B cell (primary cell): ENCODE results near the gene FAM222A. TPM values are rescaled to one million over a fixed set of nuclear protein-coding genes. Genes with fewer than 3 reads are reported as not detected.

Experiments used
- ATAC-seq: fragments of 200-7000 bp; cut with Tn5 transposase; one replicate; pipeline ENCODE4 v1.10.0; 2021; ENCODE audit warnings: low read depth, mild to moderate bottlenecking, moderate number of reproducible peaks, moderate library complexity
- CTCF ChIA-PET: fragments of 350-600 bp; sonication (Branson Sonifier 250); formaldehyde crosslinking; loops from one replicate; lab custom pipeline; 2021; ENCODE audit warnings: antibody characterized with exemption, inconsistent platforms; lab: Charles Lee
- POLR2A ChIA-PET: fragments of 350-600 bp; sonication (Branson Sonifier 250); formaldehyde crosslinking; loops from one replicate; lab custom pipeline; 2021; ENCODE audit warnings: antibody characterized with exemption; lab: Charles Lee
- DNase-seq: peaks from one replicate; pipeline ENCODE4 v3.0.0; 2013
- H2AFZ ChIP-seq: 2 replicates; pipeline ENCODE4 v1.6.1; 2012; ENCODE audit warnings: mild to moderate bottlenecking, low read depth, low read length; ENCODE audit not compliant: insufficient read depth, poor library complexity, severe bottlenecking
- H3K27ac ChIP-seq, 2 donors: 1 replicate in 1 of 2; 2 replicates in 1 of 2; pipeline ENCODE4 v1.5.1; 2012 to 2013; ENCODE audit warnings: low read length in 2 of 2, mild to moderate bottlenecking in 2 of 2, moderate library complexity in 1 of 2
- H3K27me3 ChIP-seq, 4 experiments: fragments of 200-600 bp in 1 of 4; sonication (generic) in 1 of 4; replicated peaks in 1 of 4; 1 replicate in 2 of 4; 2 replicates in 2 of 4; pipeline versions ENCODE4 v1.6.1 to v1.7.0; 2013 to 2016; ENCODE audit warnings: low read length in 3 of 4, mild to moderate bottlenecking in 2 of 4, mixed read lengths in 1 of 4, moderate library complexity in 1 of 4; ENCODE audit not compliant: insufficient read depth in 4 of 4, control insufficient read depth in 3 of 4; ENCODE audit errors: control extremely low read depth in 1 of 4
- H3K36me3 ChIP-seq, 2 experiments: replicated peaks in 1 of 2; 1 replicate in 1 of 2; 2 replicates in 1 of 2; pipeline versions ENCODE4 v1.6.1 to v1.7.1; 2013; ENCODE audit warnings: low read length in 1 of 2; ENCODE audit not compliant: insufficient read depth in 2 of 2, control insufficient read depth in 1 of 2; ENCODE audit errors: control extremely low read depth in 1 of 2, extremely low read depth in 1 of 2
- H3K4me1 ChIP-seq, 2 donors: fragments of 200-600 bp in 1 of 2; sonication (generic) in 1 of 2; 1 replicate in 1 of 2; 2 replicates in 1 of 2; pipeline versions ENCODE4 v1.5.1 to v1.6.1; 2013 to 2017; ENCODE audit warnings: low read length in 2 of 2; ENCODE audit not compliant: control insufficient read depth in 2 of 2, insufficient read depth in 2 of 2
- H3K4me2 ChIP-seq: replicated peaks from 2 replicates; pipeline ENCODE3; 2012; ENCODE audit warnings: mild to moderate bottlenecking, low read depth, low read length; ENCODE audit not compliant: poor library complexity, severe bottlenecking
- H3K4me3 ChIP-seq, 5 experiments: fragments of 200-600 bp in 1 of 5; sonication (generic) in 1 of 5; 1 replicate in 3 of 5; 2 replicates in 2 of 5; pipeline versions ENCODE4 v1.5.1 to v1.7.0; 2011 to 2016; ENCODE audit warnings: low read length in 4 of 5, mild to moderate bottlenecking in 4 of 5, low read depth in 2 of 5, control low read depth in 1 of 5, moderate library complexity in 1 of 5; ENCODE audit not compliant: insufficient read depth in 1 of 5; ENCODE audit errors: control extremely low read depth in 1 of 5, extremely low read depth in 1 of 5
- H3K79me2 ChIP-seq: fragments of 200-600 bp; sonication (generic); one replicate; pipeline ENCODE4 v1.6.0; 2016; ENCODE audit warnings: low read length; ENCODE audit not compliant: control insufficient read depth, insufficient read depth
- H3K9ac ChIP-seq: fragments of 200-600 bp; sonication (generic); 2 replicates; pipeline ENCODE4 v1.6.1; 2017; ENCODE audit warnings: mild to moderate bottlenecking, low read length, moderate library complexity
- H3K9me3 ChIP-seq, 3 donors: one replicate each; pipeline versions ENCODE4 v1.6.1 to v1.7.1; 2013; ENCODE audit warnings: low read length in 2 of 3; ENCODE audit not compliant: control insufficient read depth in 2 of 3, insufficient read depth in 1 of 3; ENCODE audit errors: control extremely low read depth in 1 of 3
- H4K20me1 ChIP-seq: 2 replicates; pipeline ENCODE4 v1.6.0; 2012; ENCODE audit warnings: mild to moderate bottlenecking, low read length; ENCODE audit not compliant: insufficient read depth, control insufficient read depth, poor library complexity, severe bottlenecking
- H3K27ac Mint-ChIP-seq: one replicate; pipeline ENCODE4 v1.8.0; 2021; ENCODE audit warnings: mixed read lengths
- H3K27me3 Mint-ChIP-seq: one replicate; pipeline ENCODE4 v1.8.0; 2021; ENCODE audit warnings: mixed read lengths
- H3K4me1 Mint-ChIP-seq: one replicate; pipeline ENCODE4 v1.8.0; 2021; ENCODE audit warnings: mixed read lengths
- H3K4me3 Mint-ChIP-seq: one replicate; pipeline ENCODE4 v1.8.0; 2021; ENCODE audit warnings: mixed read lengths
- H3K9me3 Mint-ChIP-seq: one replicate; pipeline ENCODE4 v1.8.0; 2022; ENCODE audit warnings: mixed read lengths; ENCODE audit not compliant: insufficient read depth
- CTCF ChIP-seq: fragments of 200-600 bp; IDR thresholded peaks from one replicate; pipeline ENCODE4 v1.8.0; 2022; ENCODE audit warnings: antibody characterized with exemption, mild to moderate bottlenecking
- EZH2 ChIP-seq: IDR thresholded peaks from 2 replicates; pipeline ENCODE4 v1.6.1; 2012; ENCODE audit warnings: borderline replicate concordance, low read depth, mild to moderate bottlenecking, moderate library complexity, low read length; ENCODE audit not compliant: insufficient read depth, poor library complexity, severe bottlenecking
- WGBS: methylation state at CpG from one replicate; pipeline ENCODE4 v1.1.5; 2013; ENCODE audit warnings: missing lambda C conversion rate; ENCODE audit not compliant: insufficient coverage; 5-methylcytosine and 5-hydroxymethylcytosine counted together
- intact Hi-C: fragments of 100-400 bp; cut with micrococcal nuclease; formaldehyde crosslinking; loops from one replicate; pipeline ENCODE4 v1.10.0; 2022
- polyA plus RNA-seq: library from polyadenylated mRNA; depleted of rRNA; stranded (reverse); fragments of >200 nt; gene quantifications from 2 replicates; pipeline ENCODE4 v1.2.3, GENCODE V29; 2012
- total RNA-seq, 2 donors: library from RNA; stranded (reverse); fragments of 120-200 nt in 1 of 2; gene quantifications; 1 replicate in 1 of 2; 2 replicates in 1 of 2; pipeline versions ENCODE4 v1.2.3 to v1.2.4, GENCODE V29; 2013 to 2022

Gene FAM222A
- total and polyA plus RNA-seq, 2 donors (not counting 1 experiment from before 2014, with no cell fraction given) = 0.49 to 4.6 TPM

GRCh38 chr12:109762071-109762672 is 48.5 kb downstream of the FAM222A start:
- TF ChIP-seq CTCF (no peak), EZH2 (no peak)
- WGBS = 68% methylated on average over 12 of the region's 12 CpGs
- H3K9me3 ChIP-seq = peaks cover 0 to 22% (median 0%) of the 10 kb centered on the region in 3 donors
- ATAC-seq (no peak), DNase-seq (no peak)
- no peaks in the 10 kb centered on the region for H4K20me1 ChIP-seq
- H3K4me2 ChIP-seq = no peak overlapping the region
- no peaks in the 10 kb centered on the region for H3K4me1 ChIP-seq
- ChIA-PET POLR2A (no interaction called here), CTCF (interaction anchor here (1.0 to 1.1 kb wide), 2 partner anchors 13 to 165 kb away, joined by 3 read pairs; no protein-coding TSS in a partner anchor)
- H2AFZ ChIP-seq = no peak overlapping the region
- H3K27ac ChIP-seq = no peak overlapping the region
- intact Hi-C loops = no loop called here
- no peak overlapping the region for H3K9ac ChIP-seq
- no peaks in the 10 kb centered on the region for H3K79me2 ChIP-seq
- no peak overlapping the region for H3K4me3 ChIP-seq
- H3K27me3 ChIP-seq = no peaks in the 10 kb centered on the region
- no peaks in the 10 kb centered on the region for H3K4me1 Mint-ChIP-seq
- H3K27ac Mint-ChIP-seq = no peak overlapping the region
- H3K27me3 Mint-ChIP-seq = no peaks in the 10 kb centered on the region
- H3K9me3 Mint-ChIP-seq = peaks cover 4% of the 10 kb centered on the region
- no peaks in the 10 kb centered on the region for H3K36me3 ChIP-seq
- H3K4me3 Mint-ChIP-seq = no peak overlapping the region

GRCh38 chr12:109762673-109763191 is 49.1 kb downstream of the FAM222A start:
- H3K4me3 Mint-ChIP-seq = no peak overlapping the region
- Histone ChIP-seq H3K9me3 (peaks cover 0 to 17% (median 0%) of the 10 kb centered on the region in 3 donors), H3K27ac (no peak overlapping the region), H3K36me3 (no peaks in the 10 kb centered on the region), H3K27me3 (no peaks in the 10 kb centered on the region), H3K4me2 (no peak overlapping the region), H3K4me3 (no peak overlapping the region), H3K4me1 (no peaks in the 10 kb centered on the region), H4K20me1 (no peaks in the 10 kb centered on the region), H3K9ac (no peak overlapping the region), H2AFZ (no peak overlapping the region), H3K79me2 (no peaks in the 10 kb centered on the region)
- intact Hi-C loops = no loop called here
- CTCF ChIA-PET = interaction anchor here (1.0 to 1.1 kb wide), 2 partner anchors 12 to 166 kb away, joined by 3 read pairs; no protein-coding TSS in a partner anchor
- H3K4me1 Mint-ChIP-seq = no peaks in the 10 kb centered on the region
- ATAC-seq (no peak), DNase-seq (no peak)
- H3K27me3 Mint-ChIP-seq = no peaks in the 10 kb centered on the region
- WGBS = 88% methylated on average over 2 of the region's 2 CpGs
- H3K27ac Mint-ChIP-seq = no peak overlapping the region
- H3K9me3 Mint-ChIP-seq = no peaks in the 10 kb centered on the region
- no peak for TF ChIP-seq CTCF
- no peak for TF ChIP-seq EZH2
- POLR2A ChIA-PET = no interaction called here
